Measurements from ENCODE around the gene RNF220. TPM values are rescaled to one million over a fixed set of nuclear protein-coding genes. Genes with fewer than 3 reads are reported as not detected.
A peak's percentile ranks its signal among the peaks of the same experiment; 100 is the strongest.
"Not testable (repeated sequence)": the region's sequence is repeated elsewhere in the genome, so short reads cannot be mapped to it uniquely, and the experiment has no call there.

The RNF220 gene
- polyA plus RNA-seq, 1 donor from 2014 or later, result 142 TPM

DNA sequence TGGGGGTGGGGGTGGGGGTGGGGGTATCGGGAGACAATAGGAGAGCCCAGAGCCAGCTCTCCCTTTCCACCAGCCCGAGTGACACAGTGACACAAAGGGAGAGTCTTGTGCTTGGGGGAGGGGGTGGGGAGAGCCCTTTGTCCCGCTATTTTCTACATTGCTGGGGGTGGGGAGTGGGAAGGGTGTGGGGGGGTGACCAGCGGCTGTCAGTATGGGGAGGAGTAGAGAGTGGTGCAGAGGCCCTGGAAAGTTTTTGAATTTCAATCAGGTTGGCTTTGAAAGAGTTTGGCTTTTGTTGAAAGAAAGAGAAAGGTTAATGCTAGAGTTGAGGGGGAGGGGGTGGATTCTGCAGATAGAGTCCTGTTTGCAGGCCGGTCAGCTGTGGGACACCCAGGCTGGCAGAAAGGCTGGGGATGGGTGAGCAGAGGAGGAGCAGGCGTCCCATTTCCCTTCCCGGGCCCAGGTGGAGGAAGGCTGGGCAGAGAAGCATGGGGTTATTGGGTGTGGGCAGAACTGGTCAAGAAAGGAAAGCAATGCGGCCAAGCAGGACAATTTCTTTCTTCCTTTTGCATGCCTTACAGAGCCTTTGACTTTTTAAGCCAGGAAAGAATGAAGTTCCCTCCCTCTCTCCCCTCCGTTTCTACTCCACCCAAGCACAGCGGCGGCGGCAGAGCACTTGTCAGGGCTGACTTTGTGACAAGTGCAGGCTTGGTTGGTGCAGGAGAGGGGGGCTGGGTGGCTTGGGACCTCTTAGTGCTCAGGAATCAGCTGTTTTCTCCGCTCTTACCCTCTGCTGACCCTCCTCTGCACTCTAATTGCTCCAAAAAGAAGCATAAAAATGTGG is 96.2 kb downstream of the RNF220 start:
- H3K4me2 ChIP-seq (ENCODE audit: low read length), result no peak overlapping the region
- H2AFZ ChIP-seq (ENCODE audit: low read depth, low read length), result no peak overlapping the region
- no peaks in the 10 kb centered on the region for H3K9me2 ChIP-seq (ENCODE audit: insufficient read depth, low read length)
- no peaks in the 10 kb centered on the region for H3K36me3 ChIP-seq (ENCODE audit: insufficient read depth, low read length)
- H3K9me3 ChIP-seq (ENCODE audit: low read length), result no peaks in the 10 kb centered on the region
- no peaks in the 10 kb centered on the region for H4K20me1 ChIP-seq (ENCODE audit: insufficient read depth)
- H3K79me2 ChIP-seq (replicated peaks; ENCODE audit: insufficient read depth, low read length), result no peaks in the 10 kb centered on the region
- H3K4me3 ChIP-seq (ENCODE audit: low read length), result peak overlapping the region; percentile 31
- TF ChIP-seq POLR2AphosphoS5 (IDR thresholded peaks at IDR 0.05), result no peak
- TF ChIP-seq REST (IDR thresholded peaks at IDR 0.05; ENCODE audit: borderline replicate concordance), result no peak
- TF ChIP-seq CTCF (IDR thresholded peaks at IDR 0.05; ENCODE audit: poor library complexity, severe bottlenecking), result no peak
- no peak for TF ChIP-seq EP300 (conservative IDR thresholded peaks at IDR 0.05; ENCODE audit: poor library complexity, severe bottlenecking)
- TF ChIP-seq SMC3 (conservative IDR thresholded peaks at IDR 0.05; ENCODE audit: poor library complexity), result no peak
- no peaks in the 10 kb centered on the region for H3F3A ChIP-seq (ENCODE audit: insufficient read depth, low read length, poor library complexity, severe bottlenecking)
- H3K9ac ChIP-seq (ENCODE audit: low read length), result no peak overlapping the region
- no peak overlapping the region for H3K27ac ChIP-seq (ENCODE audit: low read length)
- no peaks in the 10 kb centered on the region for H3K27me3 ChIP-seq (ENCODE audit: insufficient read depth, low read depth, low read length)

DNA sequence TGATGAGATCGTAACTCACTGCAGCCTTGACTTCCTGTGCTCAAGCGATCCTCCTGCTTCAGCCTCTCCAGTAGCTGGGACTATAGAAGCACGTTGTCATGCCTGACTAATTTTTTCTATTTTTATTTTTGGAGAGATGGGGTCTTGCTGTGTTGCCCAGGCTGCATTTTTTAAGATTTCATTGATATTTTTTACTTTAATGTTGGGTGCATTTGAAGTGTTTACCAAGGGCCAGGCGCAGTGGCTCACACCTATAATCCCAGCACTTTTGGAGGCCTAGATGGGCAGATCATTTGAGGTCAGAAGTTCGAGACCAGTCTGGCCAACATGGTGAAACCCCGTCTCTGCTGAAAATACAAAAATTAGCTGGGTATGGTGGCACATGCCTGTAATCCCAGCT is 97.8 kb downstream of the RNF220 start:
- not testable (repeated sequence) for H3K9me3 ChIP-seq (ENCODE audit: low read length); H3K4me2 ChIP-seq (ENCODE audit: low read length); H3K79me2 ChIP-seq (replicated peaks; ENCODE audit: insufficient read depth, low read length); H3K36me3 ChIP-seq (ENCODE audit: insufficient read depth, low read length); H3F3A ChIP-seq (ENCODE audit: insufficient read depth, low read length, poor library complexity, severe bottlenecking); H3K9ac ChIP-seq (ENCODE audit: low read length); H3K27ac ChIP-seq (ENCODE audit: low read length); H3K4me3 ChIP-seq (ENCODE audit: low read length); H2AFZ ChIP-seq (ENCODE audit: low read depth, low read length); H4K20me1 ChIP-seq (ENCODE audit: insufficient read depth); H3K9me2 ChIP-seq (ENCODE audit: insufficient read depth, low read length); H3K27me3 ChIP-seq (ENCODE audit: insufficient read depth, low read depth, low read length)

DNA sequence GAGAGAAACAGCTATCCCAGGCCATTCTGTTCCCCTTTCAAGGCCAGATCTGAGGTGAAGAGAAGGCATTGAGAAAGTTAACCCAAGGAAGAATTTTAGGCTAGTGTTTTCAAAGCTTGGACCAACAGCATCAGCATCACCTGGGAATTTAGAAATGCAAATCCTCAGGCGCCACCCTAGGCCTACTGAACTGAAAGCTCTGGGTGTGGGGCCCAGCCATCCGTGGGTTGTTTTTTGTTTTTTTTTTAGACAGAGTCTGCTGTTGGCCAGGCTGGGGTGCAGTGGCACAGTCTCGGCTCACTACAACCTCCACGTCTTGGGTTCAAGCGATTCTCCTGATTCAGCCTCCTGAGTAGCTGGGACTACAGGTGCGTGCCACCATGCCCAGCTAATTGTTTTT is 98.6 kb downstream of the RNF220 start:
- Histone ChIP-seq H3K9me2 (ENCODE audit: insufficient read depth, low read length) (no peaks in the 10 kb centered on the region), H4K20me1 (ENCODE audit: insufficient read depth) (no peaks in the 10 kb centered on the region), H3K9ac (ENCODE audit: low read length) (no peak overlapping the region), H2AFZ (ENCODE audit: low read depth, low read length) (no peak overlapping the region), H3K9me3 (ENCODE audit: low read length) (no peaks in the 10 kb centered on the region), H3K4me2 (ENCODE audit: low read length) (no peak overlapping the region), H3F3A (ENCODE audit: insufficient read depth, low read length, poor library complexity, severe bottlenecking) (no peaks in the 10 kb centered on the region), H3K4me3 (ENCODE audit: low read length) (no peak overlapping the region), H3K36me3 (ENCODE audit: insufficient read depth, low read length) (no peaks in the 10 kb centered on the region), H3K27me3 (ENCODE audit: insufficient read depth, low read depth, low read length) (no peaks in the 10 kb centered on the region), H3K27ac (ENCODE audit: low read length) (no peak overlapping the region), H3K79me2 (replicated peaks; ENCODE audit: insufficient read depth, low read length) (no peaks in the 10 kb centered on the region)
- TF ChIP-seq SMC3 (conservative IDR thresholded peaks at IDR 0.05; ENCODE audit: poor library complexity) (no peak), EZH2 (IDR thresholded peaks at IDR 0.05; ENCODE audit: borderline replicate concordance, insufficient read depth, low read length, poor library complexity, severe bottlenecking) (no peak), REST (IDR thresholded peaks at IDR 0.05; ENCODE audit: borderline replicate concordance) (no peak), POLR2AphosphoS5 (IDR thresholded peaks at IDR 0.05) (no peak), RAD21 (conservative IDR thresholded peaks at IDR 0.05) (no peak), EP300 (conservative IDR thresholded peaks at IDR 0.05; ENCODE audit: poor library complexity, severe bottlenecking) (no peak), TAF1 (IDR thresholded peaks at IDR 0.05; ENCODE audit: low read depth) (no peak), MXI1 (conservative IDR thresholded peaks at IDR 0.05; ENCODE audit: poor library complexity, severe bottlenecking) (no peak), CTCF (IDR thresholded peaks at IDR 0.05; ENCODE audit: poor library complexity, severe bottlenecking) (no peak)
